Mesodermal cell (in vitro differentiated cells): Measurements from ENCODE around the gene COQ8B.

Source experiments
- H3K27ac ChIP-seq: 2 replicates; pipeline ENCODE4 v1.7.0; 2013; ENCODE audit warnings: mild to moderate bottlenecking, low read depth, low read length, moderate library complexity; ENCODE audit not compliant: severe bottlenecking
- H3K36me3 ChIP-seq: 2 replicates; pipeline ENCODE4 v1.7.1; 2013; ENCODE audit warnings: mild to moderate bottlenecking, low read length, moderate library complexity; ENCODE audit not compliant: control insufficient read depth, insufficient read depth
- H3K4me1 ChIP-seq: one replicate; pipeline ENCODE4 v1.7.1; 2013; ENCODE audit warnings: mild to moderate bottlenecking, low read length; ENCODE audit not compliant: insufficient read depth, control insufficient read depth, poor library complexity, severe bottlenecking
- H3K4me3 ChIP-seq: 2 replicates; pipeline ENCODE4 v1.7.0; 2013; ENCODE audit warnings: low read length, control low read depth, mild to moderate bottlenecking; ENCODE audit not compliant: insufficient read depth, poor library complexity, severe bottlenecking; ENCODE audit errors: extremely low read depth
- H3K9me3 ChIP-seq: 2 replicates; pipeline ENCODE4 v1.7.1; 2013; ENCODE audit warnings: mild to moderate bottlenecking, low read length, moderate library complexity; ENCODE audit not compliant: control insufficient read depth
- WGBS, 2 experiments: methylation state at CpG; one replicate each; pipeline ENCODE4 v1.1.5; 2013; ENCODE audit warnings: missing lambda C conversion rate in 2 of 2; ENCODE audit not compliant: insufficient coverage in 2 of 2; 5-methylcytosine and 5-hydroxymethylcytosine counted together

COQ8B gene

GRCh38 chr19:40754611-40755247 lies 38.0 kb upstream of the COQ8B start:
- H3K27ac ChIP-seq, result no peak overlapping the region
- peaks cover 26% of the 10 kb centered on the region for H3K4me1 ChIP-seq
- 92 to 100% methylated on average over 4 to 7 of the region's 9 CpGs for WGBS, 2 experiments
- peaks cover 71% of the 10 kb centered on the region for H3K36me3 ChIP-seq
- no peak overlapping the region for H3K4me3 ChIP-seq
- no peaks in the 10 kb centered on the region for H3K9me3 ChIP-seq

DNA sequence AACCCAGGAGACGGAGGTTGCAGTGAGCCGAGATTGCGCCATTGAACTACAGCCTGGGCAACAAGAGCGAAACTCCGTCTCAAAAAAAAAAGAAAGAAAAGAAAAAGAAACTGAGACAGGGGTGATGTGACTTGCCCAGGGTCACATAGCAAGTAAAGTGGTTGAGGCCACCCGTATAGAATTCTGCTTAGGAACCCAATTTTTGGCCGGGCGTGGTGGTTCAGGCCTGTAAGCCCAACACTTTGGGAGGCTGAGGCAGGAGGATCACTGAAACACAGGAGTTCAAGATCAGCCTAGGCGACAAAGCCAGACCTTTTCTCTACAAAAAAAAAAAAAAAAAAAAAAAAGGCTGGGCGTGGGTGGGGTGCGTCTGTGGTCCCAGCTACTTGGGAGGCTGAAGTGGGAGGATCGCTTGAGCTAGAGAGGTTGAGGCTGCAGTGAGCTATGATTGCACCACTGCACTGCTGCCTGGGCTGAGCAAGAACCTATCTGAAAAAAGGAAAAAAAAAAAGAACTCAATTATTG lies 35.6 kb upstream of the COQ8B start:
- 66 to 71% methylated on average over 8 of the region's 12 CpGs for WGBS, 2 experiments
- Histone ChIP-seq H3K36me3 (peaks cover 57% of the 10 kb centered on the region), H3K9me3 (no peaks in the 10 kb centered on the region), H3K4me1 (peaks cover 36% of the 10 kb centered on the region), H3K27ac (peak overlapping the region; percentile 23), H3K4me3 (peak overlapping the region; percentile 92)

GRCh38 chr19:40750874-40751537 lies 34.3 kb upstream of the COQ8B start, which contains the start of gene SNRPA:
Gene SNRPA, plus strand, starts transcription at chr19:40751203. Its CDS starts 206 bp downstream, at chr19:40751409.
- Histone ChIP-seq H3K4me1 (peaks cover 27% of the 10 kb centered on the region), H3K36me3 (peaks cover 44% of the 10 kb centered on the region)
- WGBS, 2 experiments, result 0% methylated on average over 42 to 43 of the region's 46 CpGs

GRCh38 chr19:40750058-40750873 lies 33.6 kb upstream of the COQ8B start, which contains the start of gene ACTMAP:
Gene ACTMAP, minus strand, starts transcription at chr19:40750477. Its CDS starts 674 bp downstream, at chr19:40749803.
- H3K4me1 ChIP-seq, result peaks cover 28% of the 10 kb centered on the region
- 0 to 2% methylated on average over 37 to 42 of the region's 43 CpGs for WGBS, 2 experiments

More at GRCh38 chr19:40750874-40751537, 34.3 kb upstream of the COQ8B start, which contains the start of gene SNRPA:
- Histone ChIP-seq H3K4me3 (peak within 1 kb of the TSS; percentile 92), H3K27ac (peak within 1 kb of the TSS; percentile 96), H3K9me3 (no peaks in the 10 kb centered on the region)

DNA sequence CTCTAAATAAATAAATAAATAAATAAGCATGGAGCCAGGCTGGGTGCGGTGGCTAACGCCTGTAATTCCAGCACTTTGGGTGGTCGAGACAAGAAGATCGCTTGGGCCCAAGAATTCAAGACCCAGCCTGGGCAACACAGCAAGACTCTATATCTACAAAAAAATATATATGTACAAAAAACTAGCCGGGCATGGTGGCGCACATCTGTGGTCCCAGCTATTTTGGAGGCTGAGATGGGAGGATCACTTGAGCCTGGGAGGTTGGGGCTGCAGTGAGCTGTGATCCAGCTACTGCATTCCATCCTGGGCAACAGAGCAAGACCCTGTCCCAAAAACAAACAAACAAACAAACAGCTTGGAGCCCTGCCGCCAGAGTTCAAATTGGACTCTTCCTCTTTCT lies 30.9 kb upstream of the COQ8B start:
- no peak overlapping the region for H3K27ac ChIP-seq
- WGBS, 2 experiments, result 100% methylated on average over 1 to 2 of the region's 7 CpGs

More at GRCh38 chr19:40750058-40750873, 33.6 kb upstream of the COQ8B start, which contains the start of gene ACTMAP:
- H3K27ac ChIP-seq, result peak within 1 kb of the TSS; percentile 96
- H3K9me3 ChIP-seq, result no peaks in the 10 kb centered on the region
- H3K4me3 ChIP-seq, result peak within 1 kb of the TSS; percentile 92
- H3K36me3 ChIP-seq, result peaks cover 36% of the 10 kb centered on the region

GRCh38 chr19:40745402-40745780 lies 28.7 kb upstream of the COQ8B start:
- Histone ChIP-seq H3K36me3 (peaks cover 13% of the 10 kb centered on the region), H3K4me3 (no peak overlapping the region), H3K27ac (peak overlapping the region; percentile 87), H3K9me3 (no peaks in the 10 kb centered on the region), H3K4me1 (peaks cover 24% of the 10 kb centered on the region)
- 58 to 86% methylated on average over 2 to 5 of the region's 7 CpGs for WGBS, 2 experiments

More for the DNA sequence above, 30.9 kb upstream of the COQ8B start:
- Histone ChIP-seq H3K4me3 (no peak overlapping the region), H3K36me3 (peaks cover 14% of the 10 kb centered on the region), H3K9me3 (no peaks in the 10 kb centered on the region), H3K4me1 (peaks cover 24% of the 10 kb centered on the region)

- WGBS, 2 experiments, result 72 to 81% methylated on average over 12 to 13 of the region's 17 CpGs
- H3K4me1 ChIP-seq, result peaks cover 21% of the 10 kb centered on the region
- H3K36me3 ChIP-seq, result peaks cover 13% of the 10 kb centered on the region
- no peaks in the 10 kb centered on the region for H3K9me3 ChIP-seq
- H3K4me3 ChIP-seq, result no peak overlapping the region
- peak overlapping the region; percentile 87 for H3K27ac ChIP-seq
Observed at GRCh38 chr19:40744554-40745401, 28.1 kb upstream of the COQ8B start.

GRCh38 chr19:40743926-40744325 lies 27.2 kb upstream of the COQ8B start:
- 95 to 96% methylated on average over 7 to 10 of the region's 10 CpGs for WGBS, 2 experiments
- H3K4me1 ChIP-seq, result peaks cover 13% of the 10 kb centered on the region
- H3K9me3 ChIP-seq, result no peaks in the 10 kb centered on the region
- no peak overlapping the region for H3K4me3 ChIP-seq
- peaks cover 21% of the 10 kb centered on the region for H3K36me3 ChIP-seq
- no peak overlapping the region for H3K27ac ChIP-seq

DNA sequence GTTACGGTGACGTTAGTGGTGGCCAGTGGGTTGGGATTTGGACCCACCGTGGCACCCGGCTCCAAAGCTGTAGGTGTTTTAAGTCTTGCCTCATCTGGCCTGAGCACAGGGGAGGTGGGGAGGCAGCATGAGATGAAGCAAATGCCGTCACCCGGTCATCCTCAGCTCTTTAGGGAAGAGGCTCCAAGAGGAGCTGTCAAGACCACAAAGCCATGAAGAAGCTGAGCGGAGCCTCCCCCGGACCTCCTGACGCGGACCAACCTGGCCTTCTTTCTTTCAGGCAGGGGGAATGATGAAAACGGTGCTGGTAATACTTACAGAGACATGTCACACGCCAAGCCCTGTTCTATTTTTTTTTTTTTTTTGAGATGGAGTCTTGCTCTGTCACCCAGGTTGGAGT lies 26.2 kb upstream of the COQ8B start:
- 96 to 97% methylated on average over 9 to 11 of the region's 12 CpGs for WGBS, 2 experiments
- H3K36me3 ChIP-seq, result peaks cover 25% of the 10 kb centered on the region
- peaks cover 11% of the 10 kb centered on the region for H3K4me1 ChIP-seq
- H3K9me3 ChIP-seq, result no peaks in the 10 kb centered on the region
- no peak overlapping the region for H3K27ac ChIP-seq
- H3K4me3 ChIP-seq, result no peak overlapping the region
